IMR-90 (cell line): ENCODE results near the gene TOP2A. TPM values are rescaled to one million over a fixed set of nuclear protein-coding genes. Genes with fewer than 3 reads are reported as not detected.

ENCODE experiments used
- ATAC-seq: fragments of 200-7000 bp; cut with Tn5 transposase; 2 replicates; pipeline ENCODE4 v1.9.1; 2020; ENCODE audit warnings: low read depth, mild to moderate bottlenecking, moderate library complexity
- BruUV-seq: library from RNA; stranded (reverse); fragments of 400-500 nt; replicated peaks from 2 replicates; lab custom pipeline; 2021; lab: Mats Ljungman, UMichigan
- CTCF ChIA-PET: fragments of 300-600 bp; formaldehyde crosslinking; extraction: SDS; loops from one replicate; lab custom pipeline; 2021; ENCODE audit warnings: antibody characterized with exemption; lab: Yijun Ruan, JAX
- POLR2A ChIA-PET: fragments of 300-600 bp; sonication (Branson Sonifier 250); formaldehyde crosslinking; loops from one replicate; lab custom pipeline; 2022; ENCODE audit warnings: antibody characterized with exemption; ENCODE audit not compliant: unreplicated experiment; lab: Charles Lee
- DNase-seq: peaks from one replicate; pipeline ENCODE4 v3.0.0; 2013
- H2AFZ ChIP-seq: replicated peaks from 2 replicates; pipeline ENCODE3; 2013; ENCODE audit warnings: low read length, mild to moderate bottlenecking; ENCODE audit not compliant: poor library complexity
- H2AK5ac ChIP-seq: 2 replicates; pipeline ENCODE4 v1.6.1; 2013; ENCODE audit warnings: low read depth, low read length, inconsistent platforms
- H2AK9ac ChIP-seq: replicated peaks from 2 replicates; pipeline ENCODE3; 2013; ENCODE audit warnings: mild to moderate bottlenecking, low read depth, low read length, moderate library complexity; ENCODE audit not compliant: poor library complexity
- H2BK120ac ChIP-seq: 2 replicates; pipeline ENCODE4 v1.6.1; 2013; ENCODE audit warnings: low read depth, low read length, inconsistent platforms
- H2BK15ac ChIP-seq: 3 replicates; pipeline ENCODE4 v1.6.1; 2013; ENCODE audit warnings: low read depth, low read length, inconsistent platforms
- H2BK20ac ChIP-seq: 2 replicates; pipeline ENCODE4 v1.6.1; 2013; ENCODE audit warnings: low read depth, mild to moderate bottlenecking, inconsistent platforms, low read length, moderate library complexity
- H2BK5ac ChIP-seq: 2 replicates; pipeline ENCODE4 v1.6.1; 2013; ENCODE audit warnings: mild to moderate bottlenecking, low read depth, low read length, inconsistent platforms; ENCODE audit not compliant: poor library complexity, severe bottlenecking
- H3K14ac ChIP-seq: replicated peaks from 2 replicates; pipeline ENCODE4 v1.6.1; 2013; ENCODE audit warnings: low read depth, low read length, inconsistent platforms
- H3K18ac ChIP-seq: 2 replicates; pipeline ENCODE4 v1.6.1; 2013; ENCODE audit warnings: low read depth, low read length, control low read depth
- H3K23ac ChIP-seq: 2 replicates; pipeline ENCODE4 v1.6.1; 2013; ENCODE audit warnings: low read depth, low read length, inconsistent platforms
- H3K27ac ChIP-seq: 2 replicates; pipeline ENCODE4 v1.5.1; 2013; ENCODE audit warnings: mild to moderate bottlenecking, control low read depth, low read length; ENCODE audit not compliant: insufficient read depth
- H3K27me3 ChIP-seq: 2 replicates; pipeline ENCODE4 v1.6.1; 2013; ENCODE audit warnings: low read length; ENCODE audit not compliant: control insufficient read depth, insufficient read depth
- H3K36me3 ChIP-seq: 2 replicates; pipeline ENCODE4 v1.6.1; 2013; ENCODE audit warnings: low read length, mixed read lengths; ENCODE audit not compliant: control insufficient read depth, insufficient read depth
- H3K4ac ChIP-seq: 2 replicates; pipeline ENCODE4 v1.6.1; 2013; ENCODE audit warnings: low read depth, low read length, inconsistent platforms
- H3K4me1 ChIP-seq: 2 replicates; pipeline ENCODE4 v1.6.1; 2013; ENCODE audit warnings: low read length, mixed read lengths; ENCODE audit not compliant: control insufficient read depth, insufficient read depth
- H3K4me2 ChIP-seq: 2 replicates; pipeline ENCODE4 v1.6.1; 2013; ENCODE audit warnings: low read depth, mild to moderate bottlenecking, control low read depth, low read length, moderate library complexity
- H3K4me3 ChIP-seq: 2 replicates; pipeline ENCODE4 v1.5.1; 2013; ENCODE audit warnings: low read depth, mild to moderate bottlenecking, control low read depth, low read length, moderate library complexity; ENCODE audit not compliant: insufficient read depth
- H3K56ac ChIP-seq: 2 replicates; pipeline ENCODE4 v1.6.1; 2013; ENCODE audit warnings: low read length, inconsistent platforms; ENCODE audit not compliant: insufficient read depth; ENCODE audit errors: extremely low read depth
- H3K79me1 ChIP-seq, 2 experiments: 2 replicates each; pipeline ENCODE4 v1.6.1; 2013; ENCODE audit warnings: low read length in 2 of 2, inconsistent platforms in 1 of 2, low read depth in 1 of 2
- H3K9ac ChIP-seq: 2 replicates; pipeline ENCODE4 v1.6.1; 2013; ENCODE audit warnings: low read depth, low read length, control low read depth
- H3K9me1 ChIP-seq: 2 replicates; pipeline ENCODE4 v1.6.1; 2013; ENCODE audit warnings: low read length, inconsistent platforms; ENCODE audit not compliant: insufficient read depth
- H3K9me3 ChIP-seq: 2 replicates; pipeline ENCODE4 v1.6.1; 2013; ENCODE audit warnings: low read length; ENCODE audit not compliant: control insufficient read depth, insufficient read depth
- H4K20me1 ChIP-seq: 2 replicates; pipeline ENCODE4 v1.6.1; 2013; ENCODE audit warnings: low read length, inconsistent platforms; ENCODE audit not compliant: insufficient read depth
- H4K5ac ChIP-seq: 2 replicates; pipeline ENCODE4 v1.6.1; 2013; ENCODE audit warnings: mild to moderate bottlenecking, low read depth, low read length, control low read depth
- H4K8ac ChIP-seq, 2 experiments: 2 replicates each; pipeline ENCODE4 v1.6.1; 2013; ENCODE audit warnings: low read depth in 2 of 2, low read length in 2 of 2, control low read depth in 1 of 2, inconsistent platforms in 1 of 2
- H4K91ac ChIP-seq: 2 replicates; pipeline ENCODE4 v1.6.1; 2013; ENCODE audit warnings: low read depth, low read length, inconsistent platforms; ENCODE audit not compliant: insufficient read depth
- FOS ChIP-seq: fragments of 150-350 bp; IDR thresholded peaks from 2 replicates; pipeline ENCODE4 v1.6.1; 2016; ENCODE audit warnings: low read depth, low read length
- MAFK ChIP-seq: IDR thresholded peaks from 2 replicates; pipeline ENCODE4 v1.6.1; 2012; ENCODE audit warnings: low read depth, low read length, improper control_type of control experiment
- RFX5 ChIP-seq: IDR thresholded peaks from 2 replicates; pipeline ENCODE4 v1.8.0; 2012; ENCODE audit warnings: low read depth, mild to moderate bottlenecking, low read length, moderate library complexity
- WGBS, 2 experiments: methylation state at CpG; one replicate each; pipeline versions ENCODE4 v1.1.5 to v1.1.7; 2013; ENCODE audit warnings: missing lambda C conversion rate in 2 of 2; ENCODE audit not compliant: insufficient read length in 1 of 2; ENCODE audit errors: extremely low coverage in 2 of 2; 5-methylcytosine and 5-hydroxymethylcytosine counted together
- dilution Hi-C: fragments of 300-500 bp; cut with HindIII; formaldehyde crosslinking; loops from one replicate; pipeline ENCODE4 v1.14.3; 2018; ENCODE audit warnings: low sequenced_read_pairs; ENCODE audit not compliant: unreplicated experiment
- in situ Hi-C: fragments of 300-500 bp; cut with MboI; formaldehyde crosslinking; loops from 3 replicates; pipeline ENCODE4 v1.14.3; 2019; ENCODE audit warnings: low sequenced_read_pairs, inconsistent platforms, mixed read lengths
- intact Hi-C: fragments of 100-400 bp; cut with micrococcal nuclease; formaldehyde crosslinking; loops from 2 replicates; pipeline ENCODE4 v1.10.0; 2022
- polyA plus RNA-seq, 3 experiments: library from polyadenylated mRNA; depleted of rRNA; stranded (reverse); fragments of >200 nt; gene quantifications; 2 replicates each; pipeline ENCODE4 v1.2.3, GENCODE V29; 2012; ENCODE audit warnings: low replicate concordance in 1 of 3
- total RNA-seq: library from RNA; depleted of rRNA; stranded (reverse); fragments of >200 nt; gene quantifications from 2 replicates; pipeline ENCODE4 v1.2.3, GENCODE V29; 2012

The TOP2A gene
- total and polyA plus RNA-seq, 2 of the 4 experiments (the other 2 are of a cell fraction): 43.4 to 68.5 TPM

DNA sequence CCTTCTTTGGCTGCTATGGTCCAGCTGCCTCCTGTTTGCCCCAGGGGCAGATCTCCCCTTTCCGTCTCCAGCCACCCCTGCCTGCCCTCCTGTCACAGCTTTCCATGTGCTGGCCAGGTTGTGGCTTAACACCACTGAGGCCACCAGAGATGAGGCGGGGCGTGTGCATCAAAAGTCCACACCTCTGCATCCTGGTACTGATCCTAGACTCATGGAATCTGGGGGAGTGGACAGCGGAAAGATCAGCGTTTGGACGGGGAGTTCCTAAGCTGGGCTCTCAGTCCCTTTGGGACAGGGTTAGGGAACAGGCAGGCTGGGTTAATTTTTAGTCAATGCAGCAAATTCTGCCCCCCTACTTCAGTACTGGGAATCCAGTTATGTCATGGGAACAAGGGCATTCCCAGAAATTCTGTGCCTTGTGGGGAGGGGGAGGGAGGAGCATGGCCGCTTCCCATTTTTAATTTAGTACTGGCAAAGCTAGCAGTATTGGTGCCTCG is 29.5 kb upstream of the TOP2A start:
- no peak overlapping the region for H2AFZ ChIP-seq

More for the DNA sequence above, 29.5 kb upstream of the TOP2A start:
- Histone ChIP-seq H3K14ac (peak overlapping the region; percentile 21; the same call in 1 of the 2 replicates), H2BK15ac (no peak overlapping the region), H3K4ac (no peak overlapping the region), H2BK120ac (no peak overlapping the region), H2BK5ac (peak overlapping the region; percentile 2), H2BK20ac (no peak overlapping the region), H3K4me2 (peak overlapping the region; percentile 91), H4K8ac (no peak overlapping the region), H3K23ac (peak overlapping the region; percentile 61; the same call in 1 of the 2 replicates), H3K18ac (no peak overlapping the region), H3K27ac (peak overlapping the region; percentile 10; the same call in 1 of the 2 replicates), H3K9ac (peak overlapping the region; percentile 43), H4K91ac (no peak overlapping the region), H3K56ac (no peak overlapping the region), H3K36me3 (peaks cover 47% of the 10 kb centered on the region), H4K5ac (no peak overlapping the region), H3K27me3 (no peaks in the 10 kb centered on the region), H3K79me1 (peaks cover 26 to 83% of the 10 kb centered on the region in 2 experiments), H3K4me1 (peaks cover 41% of the 10 kb centered on the region), H2AK5ac (peak overlapping the region; percentile 25; the same call in 1 of the 2 replicates), H3K4me3 (peak overlapping the region; percentile 52), H4K20me1 (peaks cover 82% of the 10 kb centered on the region), H3K9me3 (no peaks in the 10 kb centered on the region), H3K9me1 (peaks cover 41% of the 10 kb centered on the region), H2AK9ac (peak overlapping the region; percentile 67)
- POLR2A ChIA-PET: interaction anchor here (0.7 to 1.3 kb wide), 3 partner anchors 39 to 336 kb away, joined by 3 read pairs; no protein-coding TSS in a partner anchor
- in situ Hi-C loops: no loop called here
- DNase-seq (no peak), ATAC-seq (no peak)
- no CpG with 5 or more reads among the region's 8 CpGs for WGBS, 2 experiments
- dilution Hi-C loops: no loop called here
- CTCF ChIA-PET: interaction anchor here (1.4 kb wide), 1 partner anchor 86 kb away, joined by 7 read pairs; no protein-coding TSS in a partner anchor
- no TSS peak for BruUV-seq
- intact Hi-C loops: no loop called here
- no peak for TF ChIP-seq RFX5
- peak; percentile 31; the same call in 1 of the 2 replicates for TF ChIP-seq MAFK
- no peak for TF ChIP-seq FOS
